Thyroid gland (tissue), 4 donors: ENCODE measurements around the gene CCT3. TPM values are rescaled to one million over a fixed set of nuclear protein-coding genes. Genes with fewer than 3 reads are reported as not detected.
A peak's percentile ranks its signal among the peaks of the same experiment; 100 is the strongest.

Source experiments
- DNase-seq, 2 donors: peaks; one replicate each; pipeline ENCODE4 v3.0.0-alpha.2; 2019
- H3K27ac ChIP-seq, 3 donors: fragments of 200-600 bp; sonication (generic); 1 replicate in 2 of 3; 2 replicates in 1 of 3; pipeline ENCODE4 v1.5.1; 2016 to 2019; ENCODE audit warnings: mild to moderate bottlenecking in 1 of 3, moderate library complexity in 1 of 3
- H3K27me3 ChIP-seq: fragments of 200-600 bp; sonication (generic); one replicate; pipeline ENCODE4 v1.5.1; 2019
- H3K36me3 ChIP-seq, 2 donors: fragments of 200-600 bp; sonication (generic); one replicate each; pipeline ENCODE4 v1.5.1; 2016 to 2019
- H3K4me1 ChIP-seq, 2 donors: fragments of 200-600 bp; sonication (generic); one replicate each; pipeline ENCODE4 v1.5.1; 2017 to 2019
- H3K4me3 ChIP-seq, 3 donors: fragments of 200-600 bp; sonication (generic); replicated peaks in 1 of 3; 1 replicate in 2 of 3; 2 replicates in 1 of 3; pipeline ENCODE4 v1.5.1; 2016; ENCODE audit warnings: mild to moderate bottlenecking in 1 of 3
- H3K9me3 ChIP-seq: fragments of 200-600 bp; sonication (generic); one replicate; pipeline ENCODE4 v1.5.1; 2017
- POLR2A ChIP-seq, 2 donors: fragments of 450-650 bp; IDR thresholded peaks; one replicate each; pipeline ENCODE4 v1.6.1; 2017; ENCODE audit warnings: antibody characterized with exemption in 2 of 2, mild to moderate bottlenecking in 2 of 2, moderate library complexity in 1 of 2
- WGBS, 2 donors: methylation state at CpG; one replicate each; pipeline ENCODE4 v1.1.5; 2017; 5-methylcytosine and 5-hydroxymethylcytosine counted together
- intact Hi-C: fragments of 100-400 bp; cut with DNase I; formaldehyde crosslinking; loops from one replicate; pipeline ENCODE4 v1.15.1; 2023
- total RNA-seq, 4 donors: library from RNA; depleted of rRNA; stranded (reverse); fragments of >200 nt; gene quantifications; one replicate each; pipeline ENCODE4 v1.2.3, GENCODE V29; 2016
- TF ChIP-seq, protein P1 (sequence below), 6 experiments: fragments of 200-600 bp in 3 of 6; fragments of 450-650 bp in 3 of 6; sonication (generic) in 3 of 6; IDR thresholded peaks; one replicate each; pipeline ENCODE4 v1.5.1; 2016 to 2019; ENCODE audit warnings: antibody characterized with exemption in 6 of 6, mild to moderate bottlenecking in 2 of 6, inconsistent platforms in 1 of 6, moderate library complexity in 1 of 6

The CCT3 gene
- total RNA-seq, 4 donors from 2014 or later = 121 to 214 (median 170) TPM

DNA sequence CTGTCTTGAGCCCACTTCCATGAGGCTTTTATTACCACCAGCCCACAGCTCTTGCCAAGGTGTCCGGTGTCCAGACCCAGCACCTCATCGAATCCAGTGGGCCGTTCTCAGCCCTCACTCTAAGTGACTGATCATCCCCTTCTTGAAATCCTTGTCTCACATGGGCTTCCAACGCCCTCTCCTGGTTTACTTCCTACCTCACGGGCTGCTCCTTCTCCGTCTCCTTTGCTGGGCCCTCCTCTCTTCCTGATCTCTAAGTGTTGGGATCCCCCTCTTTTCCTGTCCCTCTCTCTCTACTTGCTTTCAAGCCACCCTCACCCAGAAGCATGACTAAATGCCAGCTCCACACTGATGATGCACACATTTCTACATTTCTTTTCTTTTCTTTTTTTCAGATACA is 21.9 kb upstream of the CCT3 start:
- no peak overlapping the region for H3K4me3 ChIP-seq
- H3K27me3 ChIP-seq = no peaks in the 10 kb centered on the region
- WGBS, 2 donors = 32 to 39% methylated on average over 6 of the region's 6 CpGs
- H3K27ac ChIP-seq = no peak overlapping the region
- DNase-seq = peak in 1 of 2 donors; percentile 4
- TF ChIP-seq, protein P1, sequence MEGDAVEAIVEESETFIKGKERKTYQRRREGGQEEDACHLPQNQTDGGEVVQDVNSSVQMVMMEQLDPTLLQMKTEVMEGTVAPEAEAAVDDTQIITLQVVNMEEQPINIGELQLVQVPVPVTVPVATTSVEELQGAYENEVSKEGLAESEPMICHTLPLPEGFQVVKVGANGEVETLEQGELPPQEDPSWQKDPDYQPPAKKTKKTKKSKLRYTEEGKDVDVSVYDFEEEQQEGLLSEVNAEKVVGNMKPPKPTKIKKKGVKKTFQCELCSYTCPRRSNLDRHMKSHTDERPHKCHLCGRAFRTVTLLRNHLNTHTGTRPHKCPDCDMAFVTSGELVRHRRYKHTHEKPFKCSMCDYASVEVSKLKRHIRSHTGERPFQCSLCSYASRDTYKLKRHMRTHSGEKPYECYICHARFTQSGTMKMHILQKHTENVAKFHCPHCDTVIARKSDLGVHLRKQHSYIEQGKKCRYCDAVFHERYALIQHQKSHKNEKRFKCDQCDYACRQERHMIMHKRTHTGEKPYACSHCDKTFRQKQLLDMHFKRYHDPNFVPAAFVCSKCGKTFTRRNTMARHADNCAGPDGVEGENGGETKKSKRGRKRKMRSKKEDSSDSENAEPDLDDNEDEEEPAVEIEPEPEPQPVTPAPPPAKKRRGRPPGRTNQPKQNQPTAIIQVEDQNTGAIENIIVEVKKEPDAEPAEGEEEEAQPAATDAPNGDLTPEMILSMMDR (IDR thresholded peaks at IDR 0.05) = no peak
- no peak for TF ChIP-seq POLR2A (IDR thresholded peaks at IDR 0.05)
- H3K4me1 ChIP-seq = peaks cover 0 to 6% of the 10 kb centered on the region in 2 donors
- intact Hi-C loops = no loop called here
- H3K9me3 ChIP-seq = no peaks in the 10 kb centered on the region
- H3K36me3 ChIP-seq = no peaks in the 10 kb centered on the region

DNA sequence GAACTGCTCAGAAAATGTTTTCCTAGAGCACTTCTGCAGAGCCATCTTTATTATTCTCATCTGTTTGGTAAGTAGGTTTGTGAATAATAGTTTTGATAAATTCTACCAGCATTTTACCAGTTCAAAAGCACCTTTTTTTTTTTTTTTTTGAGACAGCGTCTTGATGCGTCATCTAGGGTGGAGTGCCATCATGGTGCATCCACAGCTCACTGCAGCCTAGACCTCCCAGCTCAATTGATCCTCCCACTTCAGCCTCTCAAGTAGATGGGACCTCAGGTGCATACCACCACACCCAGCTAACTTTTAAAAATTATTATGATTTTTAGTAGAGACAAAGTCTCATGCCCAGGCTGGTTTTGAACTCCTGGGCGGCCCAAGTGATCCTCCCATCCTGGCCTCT is 21.2 kb upstream of the CCT3 start:
- Histone ChIP-seq H3K4me3 (no peak overlapping the region), H3K9me3 (no peaks in the 10 kb centered on the region), H3K27ac (no peak overlapping the region), H3K36me3 (no peaks in the 10 kb centered on the region), H3K27me3 (no peaks in the 10 kb centered on the region), H3K4me1 (peaks cover 0 to 6% of the 10 kb centered on the region in 2 donors)
- intact Hi-C loops = no loop called here
- WGBS, 2 donors = 92 to 100% methylated on average over 3 of the region's 3 CpGs
- no peak for DNase-seq
- TF ChIP-seq, protein P1 (IDR thresholded peaks at IDR 0.05) = no peak
- no peak for TF ChIP-seq POLR2A (IDR thresholded peaks at IDR 0.05)

DNA sequence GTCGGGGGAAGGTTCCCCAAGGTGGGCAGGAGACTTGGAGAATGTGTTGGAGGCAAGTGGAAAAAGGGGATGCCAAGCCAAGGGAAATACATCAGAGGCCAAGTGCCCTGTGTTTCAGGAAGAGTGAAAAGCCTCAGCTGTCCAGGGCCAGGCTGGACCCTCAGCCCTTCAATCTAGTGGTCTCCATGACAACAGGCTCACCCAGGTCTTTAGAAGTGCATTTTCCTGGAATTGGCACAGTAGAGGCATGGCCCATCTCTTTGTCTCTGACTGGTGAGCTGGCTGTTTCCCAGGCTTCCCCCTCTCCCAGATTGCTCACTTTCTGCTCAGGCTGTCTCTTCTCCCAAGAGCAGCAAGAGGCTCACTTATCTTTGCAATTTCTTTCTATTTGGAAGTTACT is 20.5 kb upstream of the CCT3 start:
- TF ChIP-seq, protein P1 (IDR thresholded peaks at IDR 0.05) = no peak
- no peak overlapping the region for H3K4me3 ChIP-seq
- WGBS, 2 donors = 96 to 100% methylated on average over 1 of the region's 1 CpG
- no peak for DNase-seq
- no peaks in the 10 kb centered on the region for H3K36me3 ChIP-seq
- H3K9me3 ChIP-seq = no peaks in the 10 kb centered on the region
- H3K4me1 ChIP-seq = peaks cover 0 to 6% of the 10 kb centered on the region in 2 donors
- intact Hi-C loops = no loop called here
- no peak overlapping the region for H3K27ac ChIP-seq
- H3K27me3 ChIP-seq = no peaks in the 10 kb centered on the region

DNA sequence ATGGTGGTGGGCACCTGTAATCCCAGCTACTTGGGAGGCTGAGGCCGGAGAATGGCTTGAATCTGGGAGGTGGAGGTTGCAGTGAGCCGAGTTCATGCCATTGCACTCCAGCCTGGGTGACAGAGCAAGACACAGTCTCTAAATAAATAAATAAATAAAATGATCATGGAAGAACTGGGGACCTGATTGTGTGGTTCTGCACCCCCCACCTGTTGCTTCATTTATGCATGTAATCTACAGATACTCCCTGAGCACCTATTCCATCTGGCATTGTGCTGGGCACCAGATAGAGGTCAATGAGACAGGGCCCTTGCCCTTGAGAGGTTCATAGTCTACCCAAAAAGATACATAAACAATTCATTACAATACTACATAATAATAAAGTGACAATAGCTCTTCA is 19.9 kb upstream of the CCT3 start:
- intact Hi-C loops = no loop called here
- Histone ChIP-seq H3K4me1 (peaks cover 0 to 6% of the 10 kb centered on the region in 2 donors), H3K9me3 (no peaks in the 10 kb centered on the region), H3K27me3 (no peaks in the 10 kb centered on the region), H3K4me3 (no peak overlapping the region), H3K36me3 (no peaks in the 10 kb centered on the region), H3K27ac (no peak overlapping the region)
- 94% methylated on average over 2 of the region's 2 CpGs for WGBS, 2 donors
- DNase-seq = no peak
- no peak for TF ChIP-seq POLR2A (IDR thresholded peaks at IDR 0.05)
- TF ChIP-seq, protein P1 (IDR thresholded peaks at IDR 0.05) = no peak

DNA sequence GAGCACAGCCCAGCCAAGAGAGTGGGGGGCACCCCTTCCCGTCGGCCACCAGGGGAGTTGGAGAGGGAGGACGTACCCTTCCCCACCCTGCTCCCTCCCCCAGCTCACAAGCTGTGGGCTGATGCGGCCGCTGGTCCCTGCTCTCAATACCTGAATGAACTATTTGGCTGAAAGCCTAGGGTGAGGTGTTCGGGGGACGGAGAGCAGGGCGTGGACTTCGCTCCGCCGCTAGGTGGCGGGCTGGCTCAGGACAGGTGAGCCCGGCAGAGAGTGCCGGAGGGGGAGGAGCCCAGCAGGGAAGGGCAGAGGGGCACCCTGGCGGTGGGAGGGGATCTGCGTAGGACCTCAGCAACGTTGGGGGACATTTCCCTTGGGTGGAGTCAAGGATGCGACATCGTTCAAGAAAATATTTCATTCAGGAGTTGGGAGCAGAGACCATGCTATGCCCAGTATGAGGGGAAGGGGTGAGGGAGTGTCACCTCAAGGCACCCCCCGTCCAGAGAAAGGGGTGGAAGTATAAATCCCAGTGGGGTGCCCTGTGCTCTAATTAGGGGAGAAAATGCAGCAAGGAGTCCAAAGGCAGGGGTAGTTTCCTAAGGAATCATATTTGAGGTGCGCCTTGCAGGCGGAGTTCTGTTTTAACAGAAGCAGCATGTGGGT is 18.9 kb upstream of the CCT3 start:
- H3K27me3 ChIP-seq = no peaks in the 10 kb centered on the region
- peak; percentile 77 to 79 for DNase-seq
- intact Hi-C loops = no loop called here

More for the DNA sequence above, 18.9 kb upstream of the CCT3 start:
- WGBS, 2 donors = 10 to 11% methylated on average over 18 to 22 of the region's 22 CpGs
- TF ChIP-seq POLR2A (IDR thresholded peaks at IDR 0.05) = no peak
- TF ChIP-seq, protein P1 (IDR thresholded peaks at IDR 0.05) = peak; percentile 22 to 84 (median 64)
- no peak overlapping the region for H3K4me3 ChIP-seq
- H3K4me1 ChIP-seq = peaks cover 0 to 6% of the 10 kb centered on the region in 2 donors
- H3K9me3 ChIP-seq = no peaks in the 10 kb centered on the region
- H3K36me3 ChIP-seq = no peaks in the 10 kb centered on the region
- no peak overlapping the region for H3K27ac ChIP-seq
